ENCODE data around the gene UBE2J1.

The UBE2J1 gene

DNA sequence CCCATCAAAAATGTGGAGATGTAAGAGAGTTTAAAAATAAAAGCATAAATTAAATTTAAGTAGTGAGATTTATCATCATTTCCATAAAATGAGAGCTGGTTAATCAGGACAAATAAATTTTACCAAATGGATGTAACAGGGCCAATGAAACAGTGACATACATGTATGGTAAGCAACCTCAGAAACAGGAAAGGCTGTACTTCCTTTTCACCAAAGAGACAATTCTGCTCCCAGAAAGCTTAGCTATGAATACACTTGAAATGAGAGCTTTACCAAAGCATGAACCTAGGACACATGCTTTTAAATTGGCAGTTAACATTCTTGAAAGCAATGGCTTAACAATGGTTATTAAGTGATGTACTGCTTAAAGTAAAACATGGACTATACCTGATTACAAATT, 12.1 kb upstream of the UBE2J1 start:
- DNase-seq (ENCODE audit: low read depth), result no peak

- no peak for DNase-seq (ENCODE audit: low read depth)
Measured at GRCh38 chr6:89361171-89361570, 8.6 kb upstream of the UBE2J1 start.

- no peak for DNase-seq (ENCODE audit: low read depth)
Measured at GRCh38 chr6:89360415-89360999, 8.0 kb upstream of the UBE2J1 start.

DNA sequence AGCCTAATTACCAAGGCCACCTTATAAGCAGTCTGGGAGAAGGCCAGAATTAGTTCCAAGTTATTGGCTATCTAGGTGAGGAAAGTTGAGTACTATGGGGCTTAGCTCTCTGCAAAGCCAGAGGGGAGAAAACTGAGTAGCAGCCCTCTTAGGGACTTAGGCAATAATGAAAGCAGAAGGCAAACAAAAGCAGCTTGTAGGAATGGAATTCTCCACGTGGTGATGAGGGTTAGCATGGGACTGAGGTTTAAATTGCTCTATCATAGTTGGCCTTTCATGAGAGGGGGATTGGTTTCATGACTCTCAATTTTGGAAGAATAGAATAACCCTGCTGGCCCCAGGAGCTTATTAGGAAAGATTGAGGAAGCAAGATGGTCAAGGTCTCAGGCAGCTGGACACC, 7.0 kb upstream of the UBE2J1 start:
- DNase-seq (ENCODE audit: low read depth), result no peak

GRCh38 chr6:89357390-89357789, 4.9 kb upstream of the UBE2J1 start:
- DNase-seq (ENCODE audit: low read depth), result no peak

DNA sequence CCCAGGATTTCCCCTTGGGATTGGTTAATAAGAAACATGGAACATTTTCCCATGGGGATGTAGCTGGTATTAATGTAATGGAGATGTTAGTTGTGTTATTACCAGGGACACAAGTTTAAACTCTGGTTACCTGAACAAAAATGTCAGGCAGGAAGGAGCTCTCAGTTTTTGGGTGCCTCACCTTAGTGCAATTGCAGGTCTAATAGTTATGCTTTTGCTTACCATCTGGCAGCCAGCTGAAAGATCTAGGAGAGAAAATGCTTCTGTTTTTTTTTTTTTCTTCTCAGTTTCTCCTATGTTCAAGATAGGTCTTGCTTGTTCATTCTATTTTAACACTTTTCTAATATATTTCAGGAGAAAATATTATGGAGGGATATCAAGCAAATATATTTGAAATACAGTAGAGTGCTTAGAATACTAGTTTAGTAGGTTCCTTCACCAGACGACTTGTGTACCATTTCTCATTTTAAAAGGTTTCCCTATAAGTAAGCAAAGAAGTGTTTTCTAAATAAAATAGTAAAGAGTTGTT, 4.2 kb upstream of the UBE2J1 start:
- DNase-seq (ENCODE audit: low read depth), result no peak

GRCh38 chr6:89355511-89356194, 3.1 kb upstream of the UBE2J1 start:
- DNase-seq (ENCODE audit: low read depth), result no peak

GRCh38 chr6:89353702-89354392, 1.3 kb upstream of the UBE2J1 start:
- no peak for DNase-seq (ENCODE audit: low read depth)

GRCh38 chr6:89353118-89353556, 615 bp upstream of the UBE2J1 start:
- DNase-seq (ENCODE audit: low read depth), result no peak

GRCh38 chr6:89351671-89352277, 748 bp downstream of the UBE2J1 start:
- DNase-seq (ENCODE audit: low read depth), result no peak

DNA sequence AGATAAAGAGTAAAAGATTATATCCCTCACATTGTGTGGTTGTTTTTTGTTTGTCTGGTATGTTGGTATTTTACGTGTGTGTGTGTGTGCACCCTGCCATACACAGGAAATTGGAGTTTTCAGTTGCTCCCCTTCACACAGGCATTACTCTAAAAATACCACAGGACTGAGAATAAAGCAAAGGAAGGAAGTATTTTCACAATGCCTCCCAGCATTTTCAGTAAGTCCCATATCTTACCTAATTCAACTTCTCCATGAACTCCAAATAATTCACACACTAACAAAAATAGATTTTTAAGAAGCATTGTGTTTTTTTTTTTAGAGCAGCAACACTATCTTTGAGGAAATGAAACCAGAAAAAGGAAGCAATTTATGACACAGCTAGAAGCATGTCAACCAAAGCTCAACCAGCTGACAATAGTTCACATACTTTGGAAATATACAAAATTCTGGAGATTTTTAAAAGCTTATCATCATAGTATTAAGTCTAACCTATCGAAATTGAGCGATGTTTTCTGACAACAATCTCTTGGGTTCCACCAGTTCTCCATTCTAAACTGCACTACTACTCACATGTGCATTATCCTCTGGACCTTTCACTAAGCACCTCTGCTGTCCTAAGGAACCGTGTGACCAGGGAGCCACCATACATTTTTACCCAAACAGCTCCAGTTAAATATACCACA, 2.1 kb downstream of the UBE2J1 start:
- no peak for DNase-seq (ENCODE audit: low read depth)

GRCh38 chr6:89348372-89348771, 4.2 kb downstream of the UBE2J1 start:
- no peak for DNase-seq (ENCODE audit: low read depth)

GRCh38 chr6:89347825-89348224, 4.7 kb downstream of the UBE2J1 start:
- DNase-seq (ENCODE audit: low read depth), result no peak

DNA sequence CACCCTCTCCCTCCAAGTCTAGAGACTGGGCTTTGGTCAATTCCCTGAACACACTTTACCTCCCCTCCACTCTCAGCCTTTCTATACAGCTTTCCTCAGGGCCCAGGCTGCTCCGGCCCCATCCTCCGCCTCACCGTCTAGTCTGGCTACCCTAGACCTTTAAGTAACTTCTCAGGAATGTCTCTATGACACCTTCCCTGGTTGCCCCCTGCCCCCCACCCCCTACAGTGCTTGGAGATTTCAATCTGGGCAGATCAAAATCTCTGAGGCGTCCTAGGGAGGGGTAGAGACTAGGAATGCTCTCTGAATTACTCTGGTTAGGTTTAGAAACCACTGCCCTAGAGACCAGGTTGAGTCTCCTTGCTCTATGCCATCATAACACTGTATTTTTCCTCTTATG, 6.1 kb downstream of the UBE2J1 start:
- DNase-seq (ENCODE audit: low read depth), result no peak

- no peak for DNase-seq (ENCODE audit: low read depth)
Measured at GRCh38 chr6:89339565-89339964, 13.0 kb downstream of the UBE2J1 start.

DNA sequence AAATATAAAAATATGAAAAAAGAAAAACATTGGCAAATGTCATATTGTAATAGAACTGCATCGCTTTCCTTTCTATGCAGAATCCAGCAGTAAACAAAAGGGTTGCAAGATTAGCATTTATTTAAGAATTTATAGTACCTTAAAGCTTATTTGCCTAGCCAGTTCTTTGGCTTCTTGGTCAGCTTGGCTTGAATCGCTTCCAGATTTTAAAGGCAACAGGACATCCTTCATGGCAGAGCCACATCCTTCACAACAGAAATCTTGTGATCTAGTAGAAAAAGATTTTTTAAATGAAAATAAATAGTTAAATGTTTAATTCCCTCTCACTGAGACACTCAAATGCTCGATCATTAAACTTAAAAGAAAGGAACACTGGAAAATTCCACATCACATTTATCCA, 17.4 kb downstream of the UBE2J1 start:
- DNase-seq (ENCODE audit: low read depth), result no peak

DNA sequence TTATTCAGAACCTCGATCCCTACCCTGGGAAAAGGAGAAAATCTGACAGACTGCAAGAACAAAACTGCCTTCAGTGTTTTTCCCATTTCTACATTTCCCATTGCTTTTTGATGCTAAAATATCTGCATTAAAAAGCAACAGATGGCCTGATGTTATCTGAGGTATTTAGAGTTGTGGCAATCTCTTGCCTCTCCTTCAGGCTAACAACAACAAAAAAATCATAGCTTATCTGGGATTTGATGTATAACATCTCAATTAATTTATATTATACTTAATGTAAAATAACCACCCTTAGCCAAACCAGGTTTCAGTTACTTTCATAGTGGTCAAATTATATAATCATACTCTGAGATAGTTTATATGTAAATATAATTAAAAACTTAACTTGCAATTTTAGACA, 21.6 kb downstream of the UBE2J1 start:
- no peak for DNase-seq (ENCODE audit: low read depth)

GRCh38 chr6:89328976-89329375, 23.5 kb downstream of the UBE2J1 start:
- DNase-seq (ENCODE audit: low read depth), result no peak

DNA sequence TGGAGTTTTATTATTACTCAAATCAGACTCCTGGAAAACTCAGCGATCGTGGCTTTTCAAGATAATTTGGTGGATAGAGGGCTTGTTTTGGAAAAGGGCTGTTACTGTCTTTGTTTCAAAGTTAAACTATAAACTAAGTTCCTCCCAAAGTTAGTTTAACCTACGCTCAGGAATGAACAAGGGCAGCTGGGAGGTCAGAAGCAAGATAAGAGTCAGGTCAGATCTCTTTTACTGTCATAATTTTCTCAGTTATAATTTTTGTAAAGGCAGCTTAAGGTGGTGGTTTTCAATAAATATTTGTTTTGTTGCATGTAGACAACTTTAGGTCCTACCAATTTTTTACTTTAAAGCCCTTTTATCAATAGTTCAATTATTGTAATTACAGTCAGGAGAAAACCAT, 28.2 kb downstream of the UBE2J1 start:
- DNase-seq (ENCODE audit: low read depth), result no peak

GRCh38 chr6:89323511-89323971, 29.0 kb downstream of the UBE2J1 start:
- DNase-seq (ENCODE audit: low read depth), result no peak

DNA sequence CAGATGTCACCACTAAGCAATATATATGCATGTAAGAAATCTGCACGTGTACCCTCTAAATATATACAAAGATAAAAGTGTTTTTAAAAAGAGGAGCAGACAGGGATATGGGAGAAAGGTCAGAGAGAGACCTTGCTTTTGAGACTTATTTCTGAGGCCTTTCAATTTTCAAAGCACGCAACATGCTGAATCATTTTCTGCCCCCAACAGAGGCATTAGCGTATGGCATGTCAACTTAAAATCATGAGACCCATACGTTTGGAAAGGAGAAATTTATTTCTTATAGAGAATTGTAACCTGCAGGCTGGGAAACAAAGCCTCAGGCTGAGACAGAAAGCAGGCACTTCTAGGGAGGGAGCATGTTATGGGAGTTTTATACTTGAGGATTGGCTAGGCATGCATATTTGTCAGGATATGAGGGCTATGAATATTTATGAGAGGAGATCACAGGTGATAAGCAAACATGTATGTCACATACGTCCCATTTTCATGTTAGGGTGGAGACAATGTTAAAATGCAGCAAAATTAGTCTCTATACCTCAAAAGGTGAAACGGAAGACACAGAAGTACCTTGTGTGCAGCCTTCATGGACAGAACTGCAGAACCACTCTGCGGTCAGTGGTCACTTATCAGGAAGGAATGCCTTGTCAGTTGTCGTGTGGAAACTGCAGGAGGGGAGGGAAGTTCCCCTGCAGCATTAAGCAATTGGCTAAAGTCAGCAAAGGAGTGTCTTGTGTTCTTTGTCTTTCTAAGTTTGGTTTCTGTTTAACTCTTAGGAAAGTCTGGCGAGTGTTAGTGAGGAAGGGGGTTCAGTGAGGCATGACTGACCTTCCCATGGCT, 31.2 kb downstream of the UBE2J1 start:
- no peak for DNase-seq (ENCODE audit: low read depth)
